ENCODE results near the gene SDHA. TPM values are rescaled to one million over a fixed set of nuclear protein-coding genes. Genes with fewer than 3 reads are reported as not detected.
"Not testable (repeated sequence)": the region's sequence is repeated elsewhere in the genome, so short reads cannot be mapped to it uniquely, and the experiment has no call there.

The SDHA gene
- total RNA-seq, 2 donors from 2014 or later = 242 to 366 TPM

DNA sequence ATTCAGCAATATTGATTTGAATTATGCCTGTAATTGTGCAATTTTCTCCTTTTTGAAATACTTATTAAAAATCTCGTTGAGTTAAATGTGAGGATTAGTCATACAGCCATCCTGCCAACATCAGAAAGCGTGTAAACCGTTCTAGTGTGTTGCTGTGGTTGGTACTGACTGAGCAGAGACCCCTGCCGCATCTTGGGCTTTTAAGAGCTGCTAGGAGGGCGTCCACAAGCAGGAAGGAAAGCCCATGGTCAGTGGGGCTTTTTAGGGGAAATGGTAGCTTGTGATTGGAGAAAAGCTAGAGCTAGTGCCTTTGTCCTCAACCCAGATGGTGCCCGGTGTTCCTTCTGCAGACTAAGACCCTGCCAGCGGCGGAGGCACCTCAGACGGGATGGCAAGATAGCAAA, 1.3 kb downstream of the SDHA start:
- no peak for DNase-seq (ENCODE audit: low spot score)
- Histone ChIP-seq H3K4me1 (peaks cover 0 to 38% of the 10 kb centered on the region in 2 donors), H3K36me3 (peaks cover 9% of the 10 kb centered on the region), H3K27me3 (no peaks in the 10 kb centered on the region), H3K27ac (peak overlapping the region; percentile 97 to 98), H3K4me3 (peak overlapping the region; percentile 95 to 99), H3K9me3 (no peaks in the 10 kb centered on the region)
- TF ChIP-seq, protein P1, sequence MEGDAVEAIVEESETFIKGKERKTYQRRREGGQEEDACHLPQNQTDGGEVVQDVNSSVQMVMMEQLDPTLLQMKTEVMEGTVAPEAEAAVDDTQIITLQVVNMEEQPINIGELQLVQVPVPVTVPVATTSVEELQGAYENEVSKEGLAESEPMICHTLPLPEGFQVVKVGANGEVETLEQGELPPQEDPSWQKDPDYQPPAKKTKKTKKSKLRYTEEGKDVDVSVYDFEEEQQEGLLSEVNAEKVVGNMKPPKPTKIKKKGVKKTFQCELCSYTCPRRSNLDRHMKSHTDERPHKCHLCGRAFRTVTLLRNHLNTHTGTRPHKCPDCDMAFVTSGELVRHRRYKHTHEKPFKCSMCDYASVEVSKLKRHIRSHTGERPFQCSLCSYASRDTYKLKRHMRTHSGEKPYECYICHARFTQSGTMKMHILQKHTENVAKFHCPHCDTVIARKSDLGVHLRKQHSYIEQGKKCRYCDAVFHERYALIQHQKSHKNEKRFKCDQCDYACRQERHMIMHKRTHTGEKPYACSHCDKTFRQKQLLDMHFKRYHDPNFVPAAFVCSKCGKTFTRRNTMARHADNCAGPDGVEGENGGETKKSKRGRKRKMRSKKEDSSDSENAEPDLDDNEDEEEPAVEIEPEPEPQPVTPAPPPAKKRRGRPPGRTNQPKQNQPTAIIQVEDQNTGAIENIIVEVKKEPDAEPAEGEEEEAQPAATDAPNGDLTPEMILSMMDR (IDR thresholded peaks at IDR 0.05) = no peak

DNA sequence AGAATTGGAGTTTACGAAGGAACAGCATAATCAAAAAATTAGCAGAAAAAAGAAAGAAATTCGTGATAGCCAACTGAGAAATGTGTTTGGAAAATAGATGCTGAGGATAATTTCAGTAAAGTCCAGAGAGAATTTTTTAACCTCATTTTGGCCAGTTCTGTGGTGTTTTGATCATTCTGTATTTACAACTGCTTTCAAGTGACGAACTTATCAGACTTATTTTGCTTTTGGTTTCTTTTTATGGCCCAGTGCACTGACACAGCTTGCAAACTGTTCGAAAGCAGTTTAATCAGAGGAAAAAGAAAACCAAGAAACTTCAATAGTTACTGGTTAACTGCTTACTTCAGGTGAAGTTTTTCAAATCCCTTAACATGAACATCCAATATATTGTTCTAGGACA, 1.9 kb downstream of the SDHA start:
- Histone ChIP-seq H3K4me3 (peak overlapping the region; percentile 95 to 99), H3K4me1 (peaks cover 0 to 38% of the 10 kb centered on the region in 2 donors), H3K27me3 (no peaks in the 10 kb centered on the region), H3K27ac (peak overlapping the region; percentile 97 to 98), H3K36me3 (peaks cover 14% of the 10 kb centered on the region), H3K9me3 (no peaks in the 10 kb centered on the region)
- TF ChIP-seq, protein P1 (IDR thresholded peaks at IDR 0.05) = no peak
- no peak for DNase-seq (ENCODE audit: low spot score)

DNA sequence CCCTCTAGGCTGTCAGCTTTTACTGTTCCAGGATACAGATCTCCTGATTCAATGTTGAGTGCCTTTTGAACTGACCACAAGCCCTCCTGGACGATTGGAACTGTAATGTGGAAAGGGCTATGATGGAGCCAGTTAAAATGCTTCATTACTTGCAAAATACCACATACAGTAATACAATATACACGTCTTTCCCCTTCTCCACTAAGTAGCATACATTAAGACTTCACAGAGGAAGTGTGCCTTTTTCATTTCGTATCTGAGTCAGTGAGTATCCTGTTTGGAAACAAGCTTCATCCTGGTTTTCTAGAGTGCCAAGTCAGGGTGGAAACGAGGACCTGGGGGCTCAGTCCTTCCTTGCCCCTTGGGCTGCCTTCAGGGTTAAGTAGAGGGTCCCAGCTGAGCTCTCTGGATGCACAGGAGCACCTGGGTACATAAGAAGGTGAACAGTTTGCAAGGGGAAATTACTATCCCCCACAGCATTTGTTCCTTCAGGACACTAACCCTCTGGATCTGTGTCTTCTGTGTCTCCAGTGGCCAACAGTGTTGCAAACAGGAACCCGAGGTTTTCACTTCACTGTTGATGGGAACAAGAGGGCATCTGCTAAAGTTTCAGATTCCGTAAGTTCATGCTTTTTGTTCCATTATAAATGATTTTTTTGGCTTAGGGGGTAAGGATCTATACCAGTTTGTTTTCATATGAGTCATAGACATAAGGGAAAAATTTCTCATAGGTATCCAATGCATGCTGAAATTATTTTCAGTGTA, 5.0 kb downstream of the SDHA start:
- peaks cover 46% of the 10 kb centered on the region for H3K36me3 ChIP-seq

DNA sequence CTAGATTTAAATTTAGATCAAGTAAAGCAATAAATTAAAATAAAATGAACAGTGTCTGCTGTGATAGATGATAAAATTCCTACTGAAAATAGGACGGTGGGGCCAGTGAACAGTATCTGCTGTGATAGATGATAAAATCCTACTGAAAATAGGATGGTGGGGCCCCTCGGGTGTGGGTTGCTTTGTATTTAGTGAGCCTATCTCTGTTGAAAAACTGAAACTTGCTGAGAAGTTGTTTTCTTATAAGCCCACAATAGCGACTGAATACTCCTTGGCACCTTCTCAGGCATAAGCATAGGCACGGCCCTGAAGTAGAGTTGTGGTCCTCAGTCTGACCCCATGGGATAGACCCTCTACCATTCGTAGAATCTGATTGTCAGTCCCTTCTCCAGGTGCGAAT, 5.7 kb downstream of the SDHA start:
- Histone ChIP-seq H3K4me1 (peaks cover 0 to 33% of the 10 kb centered on the region in 2 donors), H3K27ac (peak overlapping the region in 1 of 2 donors; percentile 36), H3K36me3 (peaks cover 52% of the 10 kb centered on the region)

More for the DNA sequence above, 5.0 kb downstream of the SDHA start:
- not testable (repeated sequence) for H3K9me3 ChIP-seq; H3K27me3 ChIP-seq; H3K4me3 ChIP-seq; DNase-seq (ENCODE audit: low spot score)
- Histone ChIP-seq H3K27ac (peak overlapping the region in 1 of 2 donors; percentile 55), H3K4me1 (peaks cover 0 to 33% of the 10 kb centered on the region in 2 donors)

DNA sequence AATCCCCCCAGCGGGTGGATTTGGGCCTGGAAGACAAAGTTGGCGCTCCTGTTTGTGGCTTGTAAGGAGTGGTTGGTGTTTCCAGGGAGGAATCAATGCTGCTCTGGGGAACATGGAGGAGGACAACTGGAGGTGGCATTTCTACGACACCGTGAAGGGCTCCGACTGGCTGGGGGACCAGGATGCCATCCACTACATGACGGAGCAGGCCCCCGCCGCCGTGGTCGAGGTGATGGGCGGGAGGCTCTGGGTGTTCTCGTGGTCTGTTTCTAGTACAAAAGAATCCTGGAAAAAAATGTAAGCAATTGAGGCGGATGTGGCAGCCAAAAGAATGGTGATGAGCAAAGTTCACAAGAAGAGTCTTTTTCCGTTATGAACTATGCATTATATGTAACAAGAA, 7.2 kb downstream of the SDHA start:
- Histone ChIP-seq H3K27me3 (no peaks in the 10 kb centered on the region), H3K27ac (no peak overlapping the region), H3K9me3 (no peaks in the 10 kb centered on the region), H3K4me3 (no peak overlapping the region), H3K4me1 (peaks cover 0 to 33% of the 10 kb centered on the region in 2 donors), H3K36me3 (peaks cover 68% of the 10 kb centered on the region)
- TF ChIP-seq, protein P1 (IDR thresholded peaks at IDR 0.05) = no peak
- no peak for DNase-seq (ENCODE audit: low spot score)

More for the DNA sequence above, 5.7 kb downstream of the SDHA start:
- DNase-seq (ENCODE audit: low spot score) = no peak
- H3K9me3 ChIP-seq = no peaks in the 10 kb centered on the region
- H3K4me3 ChIP-seq = no peak overlapping the region
- H3K27me3 ChIP-seq = no peaks in the 10 kb centered on the region
- TF ChIP-seq, protein P1 (IDR thresholded peaks at IDR 0.05) = no peak

DNA sequence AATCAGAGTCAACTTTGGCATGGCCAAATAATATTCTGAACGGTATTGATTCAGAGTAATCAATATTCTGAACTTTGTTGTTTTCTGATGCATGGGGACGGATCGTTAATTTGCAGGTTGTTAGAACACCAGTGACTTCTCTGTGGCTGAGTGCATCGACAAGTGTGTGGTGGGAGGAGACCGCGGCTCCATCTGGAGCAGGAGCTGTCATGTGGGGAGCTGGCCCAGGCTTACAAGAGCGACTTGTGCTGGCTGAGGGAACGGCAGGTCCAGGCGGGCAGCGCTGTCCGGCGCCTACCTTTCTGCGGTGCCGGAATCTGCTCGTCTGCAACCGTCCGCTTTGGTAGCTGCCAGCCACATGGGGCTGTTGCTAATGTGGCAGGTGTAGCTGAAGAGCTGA, 9.3 kb downstream of the SDHA start:
- H3K9me3 ChIP-seq; H3K4me3 ChIP-seq; H3K27me3 ChIP-seq; DNase-seq (ENCODE audit: low spot score); H3K27ac ChIP-seq: not testable (repeated sequence)
- peaks cover 0 to 16% of the 10 kb centered on the region in 2 donors for H3K4me1 ChIP-seq
- H3K36me3 ChIP-seq = peaks cover 88% of the 10 kb centered on the region

DNA sequence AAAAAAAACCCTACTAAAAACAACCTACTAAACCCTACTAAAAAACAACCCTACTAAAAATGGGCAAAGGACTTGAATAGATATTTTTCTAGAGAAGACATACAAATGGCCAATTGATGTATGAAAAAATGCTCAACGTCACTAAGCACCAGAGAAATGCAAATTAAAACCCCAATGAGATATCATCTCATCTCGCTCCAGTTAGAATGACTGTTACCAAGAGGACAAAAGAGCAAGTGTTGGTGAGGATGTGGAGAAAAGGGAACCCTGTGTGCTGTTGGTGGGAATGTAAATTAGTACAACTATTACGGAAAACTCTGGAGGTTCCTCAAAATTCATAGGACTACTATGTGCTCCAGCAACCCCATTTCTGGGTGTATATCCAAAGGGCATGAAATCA, 10.8 kb downstream of the SDHA start:
- Histone ChIP-seq H3K27ac (no peak overlapping the region), H3K9me3 (no peaks in the 10 kb centered on the region), H3K27me3 (no peaks in the 10 kb centered on the region), H3K4me3 (no peak overlapping the region), H3K36me3 (peaks cover 97% of the 10 kb centered on the region), H3K4me1 (peaks cover 0 to 4% of the 10 kb centered on the region in 2 donors)
- TF ChIP-seq, protein P1 (IDR thresholded peaks at IDR 0.05) = no peak
- DNase-seq (ENCODE audit: low spot score) = no peak
